Right cardiac atrium (tissue), 5 donors: ENCODE results near the gene CADM4. TPM values are rescaled to one million over a fixed set of nuclear protein-coding genes. Genes with fewer than 3 reads are reported as not detected.
"Not testable (repeated sequence)": the region's sequence is repeated elsewhere in the genome, so short reads cannot be mapped to it uniquely, and the experiment has no call there.

ENCODE experiments used
- ATAC-seq, 2 donors: fragments of 200-7000 bp; cut with Tn5 transposase; one replicate each; pipeline versions ENCODE4 v1.8.0 to v1.9.1; 2020; ENCODE audit warnings: moderate library complexity in 2 of 2, mild to moderate bottlenecking in 1 of 2
- DNase-seq, 3 donors: peaks; one replicate each; pipeline ENCODE4 v3.0.0-alpha.2; 2020
- H3K27ac ChIP-seq: one replicate; pipeline ENCODE4 v1.5.1; 2013; ENCODE audit warnings: mild to moderate bottlenecking, low read length, control low read depth, moderate library complexity
- H3K27me3 ChIP-seq: one replicate; pipeline ENCODE4 v1.6.1; 2013; ENCODE audit not compliant: control insufficient read depth, insufficient read depth
- H3K4me1 ChIP-seq: one replicate; pipeline ENCODE4 v1.6.1; 2013; ENCODE audit warnings: low read length; ENCODE audit not compliant: control insufficient read depth, insufficient read depth
- H3K4me3 ChIP-seq: one replicate; pipeline ENCODE4 v1.5.1; 2013; ENCODE audit warnings: low read length, control low read depth
- H3K9me3 ChIP-seq: one replicate; pipeline ENCODE4 v1.6.1; 2013; ENCODE audit warnings: low read length; ENCODE audit not compliant: control insufficient read depth
- WGBS: extraction: QIAGEN DNeasy Blood & Tissue Kit; methylation state at CpG from one replicate; pipeline ENCODE4 v1.1.7; 2013; 5-methylcytosine and 5-hydroxymethylcytosine counted together
- intact Hi-C, 4 donors: fragments of 100-400 bp; cut with DNase I; formaldehyde crosslinking; loops; one replicate each; pipeline versions ENCODE4 v1.11.0 to v1.14.0; 2022 to 2023
- long read RNA-seq, 4 donors: library from polyadenylated mRNA; unstranded; transcript quantifications; one replicate each; pipeline ENCODE4 v2.0.0, GENCODE V29; 2020 to 2021
- polyA plus RNA-seq: library from polyadenylated mRNA; stranded (reverse); fragments of 200-250 nt; gene quantifications from one replicate; pipeline ENCODE4 v1.2.3, GENCODE V29; 2013
- total RNA-seq, 4 donors: library from RNA; stranded (reverse); fragmentation: NEBNext Ultra II Directional; extraction: Animal tissue kit (Norgen Biotek cat#: 25700); gene quantifications; one replicate each; pipeline ENCODE4 v1.2.1, GENCODE V29; 2021
- donor health status: healthy with polysubstance abuse.
- donor health status: DM: no; HTN: yes; CAD: no.
- donor health status: DM: no; HTN: no; CAD: no.
- donor health status: DM: no; HTN: yes; CAD: no; lungs with severe emphysema.
- donor health status: DM: yes; HTN: yes; CAD: no.

CADM4 gene
- total RNA-seq, result 10 to 100 TPM; 12.4 to 15.9 (median 14.1) TPM
- 17.6 TPM for polyA plus RNA-seq
- long read RNA-seq, donor 1, transcript CADM4-201 (9 exons, 2,178 nt), result major isoform, 10 of 11 reads
- long read RNA-seq, donor 1, partial matches to known transcripts, result 1 of 11 reads
- long read RNA-seq, donor 1, other reads (novel, unspliced or antisense), result 0 of 11 reads
- long read RNA-seq, donor 2, partial matches to known transcripts, result 0 of 4 reads
- long read RNA-seq, donor 2, other reads (novel, unspliced or antisense), result 2 of 4 reads
- long read RNA-seq, donor 3, partial matches to known transcripts, result 0 of 1 reads
- long read RNA-seq, donor 3, other reads (novel, unspliced or antisense), result 0 of 1 reads
- long read RNA-seq, donor 4, partial matches to known transcripts, result 0 of 6 reads
- long read RNA-seq, donor 4, other reads (novel, unspliced or antisense), result 2 of 6 reads

- ATAC-seq (peak; percentile 57 to 58), DNase-seq (peak; percentile 23 to 72 (median 68))
- Histone ChIP-seq H3K27me3 (no peaks in the 10 kb centered on the region), H3K27ac (no peak within 1 kb of the TSS), H3K9me3 (no peaks in the 10 kb centered on the region), H3K4me1 (peaks cover 5% of the 10 kb centered on the region), H3K4me3 (peak within 1 kb of the TSS; percentile 80)
- intact Hi-C loops, result no loop called here
- 2% methylated on average over 108 of the region's 110 CpGs for WGBS
These were observed at the start of gene CADM4 for GRCh38 chr19:43639519-43640423. Gene CADM4 (minus strand): TSS chr19:43639850. CDS start chr19:43639790, 60 bp downstream.

DNA sequence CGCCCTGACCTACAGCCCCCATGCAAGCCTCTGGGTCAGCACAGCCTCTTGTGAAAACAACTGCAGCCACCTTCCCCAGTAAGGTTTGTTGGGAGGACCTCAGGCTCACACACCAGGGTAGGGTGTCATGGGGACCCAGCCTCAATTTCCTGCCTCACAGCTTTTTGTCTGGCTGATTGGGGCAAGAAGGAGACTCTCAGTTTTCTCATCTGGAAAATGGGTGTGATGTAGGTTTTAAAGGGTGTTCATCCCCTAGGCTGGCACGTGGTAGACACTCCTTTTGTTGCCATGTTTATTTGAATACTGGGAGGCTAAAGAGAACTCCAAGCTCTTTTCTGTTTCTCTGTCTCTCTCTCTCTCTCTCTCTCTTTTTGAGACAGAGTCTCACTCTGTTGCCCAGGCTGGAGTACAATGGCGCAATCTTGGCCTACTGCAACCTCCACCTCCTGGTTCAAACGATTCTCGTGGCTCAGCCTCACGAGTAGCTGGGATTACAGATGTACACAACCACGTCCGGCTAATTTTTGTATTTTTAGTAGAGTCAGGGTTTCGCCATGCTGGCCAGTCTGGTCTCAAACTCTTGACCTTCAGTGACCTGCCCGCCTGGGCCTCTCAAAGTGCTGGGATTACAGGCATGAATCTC, 48.5 kb upstream of the CADM4 start:
- 81% methylated on average over 10 of the region's 10 CpGs for WGBS
- Histone ChIP-seq H3K27me3 (no peaks in the 10 kb centered on the region), H3K27ac (no peak overlapping the region), H3K4me3 (no peak overlapping the region), H3K4me1 (no peaks in the 10 kb centered on the region), H3K9me3 (peaks cover 8% of the 10 kb centered on the region)
- ATAC-seq (no peak), DNase-seq (no peak)
- intact Hi-C loops, result no loop called here

- ATAC-seq, result no peak
- Histone ChIP-seq H3K27me3 (no peaks in the 10 kb centered on the region), H3K9me3 (peaks cover 8% of the 10 kb centered on the region), H3K27ac (no peak overlapping the region), H3K4me3 (no peak overlapping the region), H3K4me1 (no peaks in the 10 kb centered on the region)
- no peak for DNase-seq
- intact Hi-C loops, result no loop called here
- 62% methylated on average over 1 of the region's 1 CpG for WGBS
These were observed 48.0 kb upstream of the CADM4 start for GRCh38 chr19:43687660-43687997.

DNA sequence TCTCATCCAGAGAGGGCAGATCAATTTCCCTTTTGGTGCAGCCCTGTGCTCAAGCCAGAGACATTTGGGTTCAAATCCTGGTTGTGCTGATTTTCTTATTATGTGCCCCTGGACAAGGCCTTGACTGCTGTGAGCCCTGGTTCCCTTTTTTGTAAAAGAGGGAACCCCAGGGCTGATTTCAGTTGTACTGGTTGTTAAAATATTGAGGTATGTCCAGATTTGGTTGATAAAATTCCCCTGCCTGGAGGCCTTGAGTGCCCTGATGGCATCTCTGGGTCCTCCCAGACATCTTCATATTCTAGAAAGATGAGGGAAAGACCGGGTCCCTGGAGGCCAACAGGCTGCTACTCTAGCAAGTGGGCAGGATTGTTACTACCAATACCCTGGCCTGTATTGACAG, 44.7 kb upstream of the CADM4 start:
- no peak overlapping the region for H3K4me3 ChIP-seq
- no peaks in the 10 kb centered on the region for H3K9me3 ChIP-seq
- no peak overlapping the region for H3K27ac ChIP-seq
- no peaks in the 10 kb centered on the region for H3K4me1 ChIP-seq
- WGBS, result 89% methylated on average over 1 of the region's 1 CpG
- no peak for ATAC-seq
- intact Hi-C loops, result no loop called here
- no peaks in the 10 kb centered on the region for H3K27me3 ChIP-seq
- DNase-seq, result no peak

DNA sequence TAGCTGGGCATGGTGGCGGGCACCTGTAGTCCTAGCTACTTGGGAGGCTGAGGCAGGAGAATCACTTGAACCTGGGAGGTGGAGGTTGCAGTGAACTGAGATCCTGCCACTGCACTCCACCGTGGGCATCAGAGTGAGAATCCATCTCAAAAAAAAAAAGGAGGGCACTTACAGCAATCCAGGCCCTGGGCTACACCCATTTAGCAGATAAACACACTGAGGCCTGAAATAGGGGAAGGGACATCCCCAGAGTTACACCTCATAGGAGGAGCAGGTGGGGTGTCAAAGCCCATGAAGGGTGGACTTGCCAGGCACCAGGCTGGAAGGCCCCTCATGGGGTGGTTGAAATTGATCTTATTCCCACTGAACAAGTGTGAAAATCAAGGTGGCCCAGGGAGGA, 44.3 kb upstream of the CADM4 start:
- no peaks in the 10 kb centered on the region for H3K9me3 ChIP-seq
- no peaks in the 10 kb centered on the region for H3K27me3 ChIP-seq
- intact Hi-C loops, result no loop called here
- ATAC-seq (no peak), DNase-seq (no peak)
- H3K4me3 ChIP-seq, result no peak overlapping the region
- no peak overlapping the region for H3K27ac ChIP-seq
- WGBS, result 61% methylated on average over 2 of the region's 2 CpGs
- H3K4me1 ChIP-seq, result no peaks in the 10 kb centered on the region

DNA sequence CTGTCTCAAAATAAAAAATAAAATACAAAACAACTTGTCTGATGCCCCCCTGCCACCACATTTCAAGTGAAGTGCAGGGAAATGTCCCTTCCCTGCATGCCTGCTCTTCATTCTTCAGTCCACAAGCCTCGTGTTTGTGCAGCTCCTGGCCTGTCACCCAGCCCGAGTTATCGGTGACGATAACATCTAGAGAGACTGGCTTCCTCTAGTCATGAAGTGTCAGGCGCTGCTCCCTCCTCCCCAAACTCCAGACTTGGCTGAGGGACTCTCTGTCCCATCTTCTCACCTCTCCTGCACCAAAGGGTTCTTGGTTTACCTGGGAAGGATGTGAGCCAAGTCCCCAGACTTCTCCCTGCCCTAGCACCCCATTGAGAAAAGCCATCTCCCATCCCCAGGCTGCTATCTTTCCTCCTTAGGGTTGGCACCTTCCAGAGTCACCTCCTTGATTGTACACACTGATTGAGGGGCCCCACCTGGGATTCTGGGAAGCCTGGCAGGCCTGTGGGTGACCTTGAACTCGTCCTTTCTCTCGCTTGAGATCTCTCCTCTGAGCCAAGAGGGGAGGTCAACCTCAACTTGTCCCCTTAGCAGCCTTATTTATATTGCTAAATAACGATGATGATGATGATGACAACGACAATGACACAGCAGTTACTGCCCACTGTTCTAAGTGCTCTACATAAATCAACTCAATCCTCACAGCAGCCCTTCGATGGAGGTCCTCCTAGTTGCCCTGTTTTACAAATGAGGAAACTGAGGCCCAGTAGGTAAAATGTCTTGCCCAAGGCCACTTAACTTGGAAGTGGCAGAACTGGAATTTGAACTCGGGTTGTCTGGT, 43.4 kb upstream of the CADM4 start:
- ATAC-seq (no peak), DNase-seq (no peak)

GRCh38 chr19:43682269-43682668, 42.6 kb upstream of the CADM4 start:
- ATAC-seq, H3K4me1 ChIP-seq, DNase-seq, H3K27me3 ChIP-seq, H3K27ac ChIP-seq, H3K4me3 ChIP-seq, H3K9me3 ChIP-seq, intact Hi-C loops: not testable (repeated sequence)
- WGBS, result 90% methylated on average over 5 of the region's 5 CpGs

More for the DNA sequence above, 43.4 kb upstream of the CADM4 start:
- Histone ChIP-seq H3K27me3 (no peaks in the 10 kb centered on the region), H3K4me1 (no peaks in the 10 kb centered on the region), H3K27ac (no peak overlapping the region), H3K9me3 (no peaks in the 10 kb centered on the region), H3K4me3 (no peak overlapping the region)
- WGBS, result 53% methylated on average over 11 of the region's 11 CpGs
- intact Hi-C loops, result no loop called here

GRCh38 chr19:43681821-43682220, 42.2 kb upstream of the CADM4 start:
- Histone ChIP-seq H3K9me3 (no peaks in the 10 kb centered on the region), H3K4me3 (no peak overlapping the region), H3K27ac (no peak overlapping the region), H3K27me3 (no peaks in the 10 kb centered on the region), H3K4me1 (no peaks in the 10 kb centered on the region)
- ATAC-seq (no peak), DNase-seq (no peak)
- WGBS, result 76% methylated on average over 5 of the region's 5 CpGs
- intact Hi-C loops, result no loop called here

- no peaks in the 10 kb centered on the region for H3K27me3 ChIP-seq
- H3K9me3 ChIP-seq, result no peaks in the 10 kb centered on the region
- H3K4me3 ChIP-seq, result no peak overlapping the region
- DNase-seq (no peak), ATAC-seq (no peak)
- no peak overlapping the region for H3K27ac ChIP-seq
- intact Hi-C loops, result no loop called here
- WGBS, result 91% methylated on average over 11 of the region's 11 CpGs
- no peaks in the 10 kb centered on the region for H3K4me1 ChIP-seq
These were observed 39.0 kb upstream of the CADM4 start for GRCh38 chr19:43678512-43679261.

DNA sequence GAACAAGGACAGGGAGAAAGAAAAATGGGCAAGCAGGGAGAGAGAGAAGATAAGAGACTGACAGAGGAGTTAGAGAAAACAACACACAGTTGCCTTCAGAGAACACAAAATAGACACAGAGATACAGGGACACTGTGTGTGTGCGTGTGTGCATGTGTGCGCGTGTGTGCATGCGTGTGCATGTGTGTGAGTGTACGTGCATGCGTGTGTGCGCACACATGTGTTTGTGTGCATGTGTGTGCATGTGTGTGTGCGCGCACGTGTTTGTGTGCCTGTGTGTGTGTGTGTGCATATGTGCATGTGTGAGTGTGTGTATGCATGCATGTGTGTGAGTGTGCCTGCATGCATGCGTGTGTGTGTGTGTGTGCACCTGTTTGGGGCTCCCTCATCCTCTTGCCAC, 36.3 kb upstream of the CADM4 start:
- intact Hi-C loops, result no loop called here
- no peak overlapping the region for H3K27ac ChIP-seq
- WGBS, result 88% methylated on average over 11 of the region's 11 CpGs

More for the DNA sequence above, 36.3 kb upstream of the CADM4 start:
- no peaks in the 10 kb centered on the region for H3K4me1 ChIP-seq
- H3K4me3 ChIP-seq, result no peak overlapping the region
- H3K9me3 ChIP-seq, result no peaks in the 10 kb centered on the region
- no peaks in the 10 kb centered on the region for H3K27me3 ChIP-seq
- DNase-seq, result no peak
- ATAC-seq, result no peak
